Measurements from ENCODE around the gene USP7.
"Not testable (repeated sequence)": the region's sequence is repeated elsewhere in the genome, so short reads cannot be mapped to it uniquely, and the experiment has no call there.

Gene USP7

GRCh38 chr16:8894736-8895334 is 68.9 kb downstream of the USP7 start:
- no peak for DNase-seq

- DNase-seq = no peak
These were observed 69.6 kb downstream of the USP7 start for GRCh38 chr16:8893976-8894690.

- no peak for DNase-seq
These were observed 70.3 kb downstream of the USP7 start for GRCh38 chr16:8893426-8893825.

- DNase-seq = peak; percentile 31
These were observed 71.6 kb downstream of the USP7 start for GRCh38 chr16:8892101-8892575.

- no peak for DNase-seq
These were observed 73.2 kb downstream of the USP7 start for GRCh38 chr16:8890549-8890921.

- no peak for DNase-seq
These were observed 73.7 kb downstream of the USP7 start for GRCh38 chr16:8889893-8890548.

GRCh38 chr16:8888951-8889892 is 74.5 kb downstream of the USP7 start:
- no peak for DNase-seq

GRCh38 chr16:8887952-8888560 is 75.7 kb downstream of the USP7 start:
- DNase-seq = no peak

- no peak for DNase-seq
These were observed 76.3 kb downstream of the USP7 start for GRCh38 chr16:8887431-8887765.

GRCh38 chr16:8886593-8887430 is 76.9 kb downstream of the USP7 start:
- DNase-seq = no peak

- no peak for DNase-seq
These were observed 77.8 kb downstream of the USP7 start for GRCh38 chr16:8885674-8886592.

- no peak for DNase-seq
These were observed 80.9 kb downstream of the USP7 start for GRCh38 chr16:8882725-8883377.

- no peak for DNase-seq
These were observed 81.6 kb downstream of the USP7 start, which contains the start of gene LITAFD for GRCh38 chr16:8882041-8882617. Gene LITAFD, plus strand, starts transcription at chr16:8882351. Its CDS starts 2,005 bp downstream, at chr16:8884356.

- DNase-seq = no peak
These were observed 82.7 kb downstream of the USP7 start for GRCh38 chr16:8880839-8881510.

GRCh38 chr16:8878523-8878911 is 85.2 kb downstream of the USP7 start:
- no peak for DNase-seq

- DNase-seq = no peak
These were observed 85.7 kb downstream of the USP7 start for GRCh38 chr16:8877894-8878522.

GRCh38 chr16:8875317-8875716 is 88.4 kb downstream of the USP7 start:
- not testable (repeated sequence) for DNase-seq

GRCh38 chr16:8874388-8874787 is 89.3 kb downstream of the USP7 start:
- DNase-seq = no peak

- DNase-seq = not testable (repeated sequence)
These were observed 89.9 kb downstream of the USP7 start for GRCh38 chr16:8873866-8874195.

All from stimulated activated CD4-positive, alpha-beta T cell treated with anti-CD3 and anti-CD28 coated beads, Interleukin-15, amount 100 ng/mL, for 24 hours (primary cell).